Breast epithelium (tissue), 4 donors: ENCODE measurements around the gene RPL32. TPM values are rescaled to one million over a fixed set of nuclear protein-coding genes. Genes with fewer than 3 reads are reported as not detected.

Experiments
- DNase-seq, 2 donors: peaks; one replicate each; pipeline ENCODE4 v3.0.0-alpha.2; 2019; ENCODE audit warnings: low spot score in 2 of 2
- H3K27ac ChIP-seq, 2 donors: fragments of 200-600 bp; sonication (generic) in 1 of 2; one replicate each; pipeline ENCODE4 v1.5.1; 2016 to 2019; ENCODE audit warnings: mild to moderate bottlenecking in 1 of 2
- H3K27me3 ChIP-seq, 2 donors: fragments of 200-600 bp; sonication (generic) in 1 of 2; one replicate each; pipeline versions ENCODE4 v1.5.1 to v1.6.0; 2017 to 2019; ENCODE audit warnings: control low read depth in 1 of 2, mild to moderate bottlenecking in 1 of 2
- H3K36me3 ChIP-seq: fragments of 200-600 bp; one replicate; pipeline ENCODE4 v1.5.1; 2019
- H3K4me1 ChIP-seq, 2 donors: fragments of 200-600 bp; sonication (generic); one replicate each; pipeline ENCODE4 v1.5.1; 2016 to 2019; ENCODE audit warnings: control low read depth in 1 of 2
- H3K4me3 ChIP-seq, 3 donors: fragments of 200-600 bp; sonication (generic); 1 replicate in 2 of 3; 2 replicates in 1 of 3; pipeline ENCODE4 v1.5.1; 2016 to 2019; ENCODE audit warnings: mild to moderate bottlenecking in 3 of 3, moderate library complexity in 2 of 3
- H3K9me3 ChIP-seq, 2 donors: fragments of 200-600 bp; sonication (generic) in 1 of 2; one replicate each; pipeline ENCODE4 v1.5.1; 2016 to 2019; ENCODE audit warnings: control low read depth in 1 of 2
- POLR2A ChIP-seq: fragments of 450-650 bp; IDR thresholded peaks from one replicate; pipeline ENCODE4 v1.6.1; 2016; ENCODE audit warnings: antibody characterized with exemption, mild to moderate bottlenecking, moderate library complexity
- POLR2AphosphoS5 ChIP-seq, 3 donors: sonication (generic); formaldehyde crosslinking; IDR thresholded peaks; one replicate each; pipeline ENCODE4 v1.6.1; 2017; ENCODE audit warnings: antibody characterized with exemption in 3 of 3
- intact Hi-C: fragments of 100-400 bp; cut with DNase I; formaldehyde crosslinking; loops from one replicate; pipeline ENCODE4 v1.15.1; 2023; ENCODE audit warnings: low total_unique reads
- total RNA-seq, 3 donors: library from RNA; depleted of rRNA; stranded (reverse); fragments of >200 nt; gene quantifications; one replicate each; pipeline ENCODE4 v1.1.0, GENCODE V29; 2016
- TF ChIP-seq, protein P1 (sequence below), 3 donors: fragments of 450-650 bp; IDR thresholded peaks; one replicate each; pipeline ENCODE4 v1.5.1; 2016 to 2017; ENCODE audit warnings: antibody characterized with exemption in 3 of 3, mild to moderate bottlenecking in 3 of 3, moderate library complexity in 3 of 3

Gene RPL32
- total RNA-seq, 3 donors from 2014 or later: 945 to 1,485 (median 950) TPM

DNA sequence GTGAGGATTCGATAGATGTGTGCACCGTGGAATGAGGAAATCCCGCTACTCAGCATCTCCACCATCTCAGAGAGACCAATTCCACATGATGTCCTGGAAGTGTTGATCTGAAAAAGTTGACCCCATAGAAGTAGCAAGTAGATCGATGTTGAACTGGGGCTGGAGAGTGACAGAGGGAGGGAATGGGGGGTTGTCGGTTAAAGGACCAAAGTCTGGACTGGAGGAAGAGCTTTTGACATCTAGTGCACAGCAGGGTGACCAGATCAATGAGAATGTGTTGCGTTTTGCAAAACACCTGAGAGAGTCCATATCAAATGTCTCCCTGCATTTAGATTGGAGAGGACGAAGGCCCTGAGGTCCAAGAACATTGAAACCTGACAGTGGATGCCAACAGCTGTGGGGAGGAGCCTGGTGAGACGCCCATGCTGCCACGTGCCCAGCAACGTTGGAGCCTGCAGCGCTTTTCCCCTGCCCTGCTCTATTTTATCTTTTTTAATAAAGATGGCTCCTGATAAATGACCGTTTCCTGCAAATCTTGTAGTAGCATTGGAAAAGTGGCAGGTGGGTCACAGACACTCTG, 30.1 kb upstream of the RPL32 start:
- no peak for TF ChIP-seq POLR2AphosphoS5 (IDR thresholded peaks at IDR 0.05)
- TF ChIP-seq POLR2A: no peak
- TF ChIP-seq, protein P1, sequence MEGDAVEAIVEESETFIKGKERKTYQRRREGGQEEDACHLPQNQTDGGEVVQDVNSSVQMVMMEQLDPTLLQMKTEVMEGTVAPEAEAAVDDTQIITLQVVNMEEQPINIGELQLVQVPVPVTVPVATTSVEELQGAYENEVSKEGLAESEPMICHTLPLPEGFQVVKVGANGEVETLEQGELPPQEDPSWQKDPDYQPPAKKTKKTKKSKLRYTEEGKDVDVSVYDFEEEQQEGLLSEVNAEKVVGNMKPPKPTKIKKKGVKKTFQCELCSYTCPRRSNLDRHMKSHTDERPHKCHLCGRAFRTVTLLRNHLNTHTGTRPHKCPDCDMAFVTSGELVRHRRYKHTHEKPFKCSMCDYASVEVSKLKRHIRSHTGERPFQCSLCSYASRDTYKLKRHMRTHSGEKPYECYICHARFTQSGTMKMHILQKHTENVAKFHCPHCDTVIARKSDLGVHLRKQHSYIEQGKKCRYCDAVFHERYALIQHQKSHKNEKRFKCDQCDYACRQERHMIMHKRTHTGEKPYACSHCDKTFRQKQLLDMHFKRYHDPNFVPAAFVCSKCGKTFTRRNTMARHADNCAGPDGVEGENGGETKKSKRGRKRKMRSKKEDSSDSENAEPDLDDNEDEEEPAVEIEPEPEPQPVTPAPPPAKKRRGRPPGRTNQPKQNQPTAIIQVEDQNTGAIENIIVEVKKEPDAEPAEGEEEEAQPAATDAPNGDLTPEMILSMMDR (IDR thresholded peaks at IDR 0.05): no peak
- no peak for DNase-seq
- peaks cover 0 to 4% of the 10 kb centered on the region in 2 donors for H3K4me1 ChIP-seq
- H3K4me3 ChIP-seq: no peak overlapping the region
- H3K27me3 ChIP-seq: peaks cover 0 to 4% of the 10 kb centered on the region in 2 donors
- no peaks in the 10 kb centered on the region for H3K36me3 ChIP-seq
- intact Hi-C loops: no loop called here
- no peak overlapping the region for H3K27ac ChIP-seq
- H3K9me3 ChIP-seq: no peaks in the 10 kb centered on the region

DNA sequence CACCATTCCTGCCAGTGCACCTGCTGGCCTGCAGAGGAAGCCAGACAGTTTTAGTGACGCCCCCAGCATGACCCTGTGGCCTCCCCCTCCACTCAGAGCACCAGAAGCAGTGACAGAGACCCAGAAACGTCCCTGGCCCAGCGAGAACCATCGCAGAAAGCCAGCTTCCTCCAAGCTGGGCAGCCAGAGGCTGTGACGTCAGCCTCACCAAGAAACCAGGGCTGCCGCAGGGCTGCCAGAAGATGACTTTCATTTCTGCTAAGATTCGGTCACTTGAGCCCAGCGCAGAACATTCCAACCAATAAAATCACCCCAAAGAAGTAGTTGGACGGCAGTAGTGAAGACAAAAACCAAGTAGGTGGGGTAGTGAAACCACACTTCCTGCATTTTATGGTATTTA, 29.6 kb upstream of the RPL32 start:
- peaks cover 0 to 4% of the 10 kb centered on the region in 2 donors for H3K27me3 ChIP-seq
- H3K4me3 ChIP-seq: no peak overlapping the region
- no peaks in the 10 kb centered on the region for H3K9me3 ChIP-seq
- intact Hi-C loops: no loop called here
- no peaks in the 10 kb centered on the region for H3K36me3 ChIP-seq
- DNase-seq: no peak
- TF ChIP-seq POLR2A (no peak), POLR2AphosphoS5 (IDR thresholded peaks at IDR 0.05) (no peak)
- TF ChIP-seq, protein P1 (IDR thresholded peaks at IDR 0.05): no peak
- peaks cover 0 to 4% of the 10 kb centered on the region in 2 donors for H3K4me1 ChIP-seq
- no peak overlapping the region for H3K27ac ChIP-seq

DNA sequence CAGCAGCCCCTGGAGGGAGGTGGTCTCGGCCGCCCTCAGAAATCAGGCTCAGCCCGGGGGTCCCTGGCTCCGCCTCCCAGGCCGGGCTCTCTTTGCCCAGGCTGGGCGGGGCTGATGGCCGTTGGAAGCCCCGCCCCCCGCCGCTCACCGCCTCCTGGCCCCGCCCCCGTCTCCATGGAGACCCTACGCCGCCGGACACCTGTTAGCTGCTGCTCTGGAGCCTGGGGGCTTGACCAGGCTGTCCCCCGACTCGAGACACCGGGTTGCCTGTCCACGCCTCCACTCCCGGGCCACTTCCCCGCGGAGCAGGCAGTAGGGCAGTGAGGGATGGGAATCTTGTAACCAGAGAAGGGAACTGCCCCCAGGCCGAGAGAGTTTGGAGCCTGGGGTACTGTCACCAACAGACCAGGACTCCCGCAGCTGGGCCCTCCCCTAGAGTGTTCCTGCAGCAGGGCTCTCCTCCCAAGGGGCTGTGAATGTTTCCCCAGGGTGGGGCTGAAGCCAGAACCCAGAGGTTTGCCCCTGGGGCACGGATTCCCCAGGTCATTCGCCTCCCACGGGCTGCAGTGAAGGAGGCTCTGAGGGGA, 27.8 kb upstream of the RPL32 start:
- no peak overlapping the region for H3K27ac ChIP-seq
- intact Hi-C loops: no loop called here
- H3K27me3 ChIP-seq: no peaks in the 10 kb centered on the region
- no peaks in the 10 kb centered on the region for H3K36me3 ChIP-seq
- no peak for DNase-seq
- peaks cover 0 to 4% of the 10 kb centered on the region in 2 donors for H3K4me1 ChIP-seq
- peak overlapping the region in 1 of 3 donors; percentile 35 for H3K4me3 ChIP-seq
- TF ChIP-seq POLR2A (no peak), POLR2AphosphoS5 (IDR thresholded peaks at IDR 0.05) (no peak)
- TF ChIP-seq, protein P1 (IDR thresholded peaks at IDR 0.05): no peak
- H3K9me3 ChIP-seq: peaks cover 5 to 6% of the 10 kb centered on the region in 2 donors

DNA sequence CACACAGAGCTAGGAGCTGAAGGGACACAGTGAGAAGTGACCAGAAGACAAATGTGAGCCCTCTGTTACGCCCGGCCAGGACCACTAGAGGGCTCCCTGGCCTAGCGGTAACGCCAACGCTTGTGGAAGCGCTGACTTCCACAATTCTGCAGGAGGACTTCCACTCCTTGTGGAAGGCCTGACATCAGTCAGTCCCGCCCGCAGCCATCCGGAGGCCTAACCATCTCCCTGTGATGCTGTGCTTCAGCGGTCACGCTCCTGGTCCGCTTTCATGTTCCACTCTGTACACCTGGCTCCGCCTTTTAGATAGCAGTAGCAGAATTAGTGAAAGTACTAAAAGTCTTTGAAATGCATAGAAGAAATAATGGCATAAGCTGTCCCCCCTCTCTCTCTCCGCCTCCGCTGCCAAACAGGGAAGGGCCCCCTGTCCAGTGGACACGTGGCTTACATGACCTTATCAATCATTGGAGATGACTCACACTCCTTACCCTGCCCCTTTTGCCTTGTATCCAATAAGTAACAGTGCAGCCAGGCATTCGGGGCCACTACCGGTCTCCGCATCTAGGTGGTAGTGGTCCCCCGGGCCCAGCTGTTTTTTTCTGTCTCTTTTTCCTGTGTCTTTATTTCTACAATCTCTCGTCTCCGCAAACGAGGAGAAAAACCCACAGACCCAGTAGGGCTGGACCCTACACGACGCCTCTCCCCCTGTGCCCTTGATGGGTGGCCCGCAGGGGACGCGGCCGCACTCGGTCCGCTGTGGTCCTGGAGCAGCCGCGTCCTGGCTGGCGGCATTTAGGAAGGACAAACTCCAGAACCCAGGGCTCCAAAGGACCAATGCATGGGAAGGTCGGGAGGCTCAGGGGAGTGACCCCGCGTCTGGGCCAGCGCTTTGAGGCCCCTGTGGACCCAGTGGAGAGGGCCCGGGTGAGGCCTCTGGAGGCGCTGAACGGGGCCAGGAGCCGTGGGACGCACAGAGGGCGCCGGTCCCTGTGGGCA, 27.0 kb upstream of the RPL32 start:
- Histone ChIP-seq H3K27me3 (no peaks in the 10 kb centered on the region), H3K36me3 (no peaks in the 10 kb centered on the region), H3K9me3 (peaks cover 5 to 6% of the 10 kb centered on the region in 2 donors), H3K4me3 (peak overlapping the region in 1 of 3 donors; percentile 35), H3K4me1 (peaks cover 0 to 4% of the 10 kb centered on the region in 2 donors), H3K27ac (no peak overlapping the region)
- peak; percentile 67 to 82 for DNase-seq
- TF ChIP-seq, protein P1 (IDR thresholded peaks at IDR 0.05): peak; percentile 40 to 91 (median 89)
- TF ChIP-seq POLR2A: no peak
- TF ChIP-seq POLR2AphosphoS5 (IDR thresholded peaks at IDR 0.05): peak in 2 of 3 donors; percentile 6 to 23
- intact Hi-C loops: no loop called here
